Liver (tissue), 2 donors: ENCODE results near the gene MPP7.

Experiments used
- CTCF ChIP-seq: fragments of 150-350 bp; IDR thresholded peaks from 2 replicates; pipeline ENCODE4 v1.5.1; 2017; ENCODE audit warnings: improper control_type of control experiment, low read depth, low read length; ENCODE audit not compliant: missing input control
- MAX ChIP-seq: IDR thresholded peaks from 2 replicates; pipeline ENCODE4 v1.6.1; 2016; ENCODE audit warnings: antibody characterized with exemption
- donor health status: healthy.

- no peak for TF ChIP-seq CTCF
- no peak for TF ChIP-seq MAX
These were observed 29.9 kb upstream of the MPP7 start for GRCh38 chr10:28332726-28333125.
